NCI-H2196 (cell line): ENCODE results near the gene RASD2.
A peak's percentile ranks its signal among the peaks of the same experiment; 100 is the strongest.

Source experiments
- DNase-seq: peaks from one replicate; lab custom pipeline; 2025; ENCODE audit not compliant: unreplicated experiment; lab: John Stamatoyannopoulos, UW

The RASD2 gene

GRCh38 chr22:35539487-35539886 is 1.1 kb upstream of the RASD2 start:
- no peak for DNase-seq

DNA sequence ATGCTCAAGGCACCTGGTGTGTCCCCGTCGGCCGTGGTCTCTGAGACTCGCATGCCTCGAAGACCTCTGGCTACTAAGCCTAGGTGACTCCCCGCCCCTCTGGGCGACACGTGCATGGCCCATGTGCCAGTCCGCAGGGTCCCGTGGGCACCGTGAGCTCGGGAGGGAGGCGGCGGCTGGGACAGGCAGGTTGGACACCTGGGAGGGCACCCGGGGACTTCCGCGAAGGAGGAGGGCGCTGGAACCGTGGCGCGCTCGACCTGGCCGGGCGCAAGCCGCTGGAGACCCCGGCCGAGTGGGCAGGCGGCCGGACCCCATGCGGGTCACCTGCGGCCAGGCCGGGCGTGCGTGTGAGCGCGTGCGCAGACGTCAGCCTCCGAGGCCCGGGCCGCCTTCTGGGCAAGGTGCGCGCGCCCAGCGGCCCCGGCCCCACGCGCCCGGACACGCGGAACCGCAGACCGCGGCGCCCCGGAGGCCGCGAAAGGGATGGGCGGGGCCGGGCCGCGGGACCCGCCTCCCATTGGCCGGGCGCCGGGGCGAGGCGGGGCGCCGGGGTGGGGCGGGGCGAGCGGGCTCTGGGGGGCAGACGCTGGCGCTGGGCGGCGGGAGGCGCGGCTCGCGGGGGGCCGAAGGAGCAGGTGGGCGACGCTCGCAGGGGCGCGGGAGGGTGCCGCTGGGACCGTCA is 579 bp upstream of the RASD2 start:
- peak; percentile 25 for DNase-seq

GRCh38 chr22:35541254-35541748 is 670 bp downstream of the RASD2 start:
- no peak for DNase-seq

GRCh38 chr22:35542157-35542938 is 1.7 kb downstream of the RASD2 start:
- no peak for DNase-seq

GRCh38 chr22:35542939-35543516 is 2.4 kb downstream of the RASD2 start:
- DNase-seq, result no peak

GRCh38 chr22:35543702-35544101 is 3.1 kb downstream of the RASD2 start:
- DNase-seq, result no peak

GRCh38 chr22:35544189-35544588 is 3.6 kb downstream of the RASD2 start:
- DNase-seq, result no peak

DNA sequence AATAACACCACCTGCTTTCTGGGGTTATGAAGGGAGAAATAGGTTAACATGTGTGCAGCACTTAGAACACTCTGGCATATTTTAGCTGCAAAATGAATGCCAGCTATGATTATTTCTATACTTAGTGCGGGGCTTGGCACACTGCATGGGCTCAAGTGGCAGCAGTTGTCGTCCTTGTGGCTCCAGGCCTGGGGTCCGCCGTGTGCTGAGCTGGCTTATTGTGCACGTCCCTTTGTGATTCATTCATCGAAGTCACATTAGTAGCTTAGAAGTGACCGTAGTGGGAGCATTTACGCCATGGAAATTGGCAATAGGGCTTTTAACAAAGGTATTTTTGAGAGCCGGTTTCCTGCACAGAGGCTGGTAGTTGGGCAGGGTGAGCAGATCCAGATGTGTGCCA is 4.2 kb downstream of the RASD2 start:
- no peak for DNase-seq

DNA sequence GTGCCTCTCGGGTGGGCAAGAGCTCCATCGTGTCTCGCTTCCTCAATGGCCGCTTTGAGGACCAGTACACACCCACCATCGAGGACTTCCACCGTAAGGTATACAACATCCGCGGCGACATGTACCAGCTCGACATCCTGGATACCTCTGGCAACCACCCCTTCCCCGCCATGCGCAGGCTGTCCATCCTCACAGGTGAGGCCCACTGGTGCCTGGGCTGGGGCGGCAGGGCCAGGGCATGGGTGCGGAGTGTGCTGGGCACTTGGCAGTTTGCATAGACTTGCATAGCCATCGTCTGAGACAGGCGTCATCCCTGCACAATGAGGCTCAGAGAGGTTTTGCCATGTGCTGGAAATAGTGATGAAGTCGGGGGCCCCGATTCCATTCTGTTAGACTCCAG is 6.3 kb downstream of the RASD2 start:
- DNase-seq, result no peak

DNA sequence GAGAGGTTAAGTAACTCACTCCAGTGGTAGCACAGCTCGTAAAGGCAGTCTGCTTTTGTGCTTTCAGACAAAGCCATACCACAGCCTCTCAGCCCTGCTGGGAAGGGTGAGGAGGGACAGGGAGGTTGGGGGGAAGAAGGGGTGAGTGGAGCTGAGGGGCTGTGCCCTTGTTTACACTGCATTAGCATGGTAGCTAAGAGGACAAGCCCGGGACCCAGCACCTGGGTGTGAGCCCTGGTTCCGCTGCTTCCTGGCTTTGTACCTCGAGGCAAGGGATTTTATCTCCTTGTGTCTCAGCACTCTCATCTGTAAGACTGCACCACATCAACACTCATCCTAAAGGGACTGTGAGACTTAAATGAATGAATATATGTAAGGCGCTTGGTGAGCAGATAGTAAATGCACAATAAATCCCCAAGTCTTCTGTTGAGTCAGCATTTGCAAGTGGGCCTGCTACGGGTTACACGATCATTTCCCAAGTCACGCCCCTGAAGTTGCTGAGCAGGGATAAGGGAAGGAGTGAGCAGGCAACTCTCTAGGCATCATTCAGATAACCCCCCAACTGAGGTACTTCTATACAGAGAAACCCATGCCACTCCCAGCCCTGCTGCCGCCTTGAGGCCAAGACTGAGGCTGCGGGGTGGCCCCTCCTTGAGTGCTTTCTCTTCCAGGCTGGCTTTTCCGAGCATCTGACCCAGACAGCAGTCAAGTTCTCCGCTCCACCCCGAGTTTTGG is 7.5 kb downstream of the RASD2 start:
- no peak for DNase-seq

- no peak for DNase-seq
Observed at GRCh38 chr22:35548722-35549112, 8.1 kb downstream of the RASD2 start.

DNA sequence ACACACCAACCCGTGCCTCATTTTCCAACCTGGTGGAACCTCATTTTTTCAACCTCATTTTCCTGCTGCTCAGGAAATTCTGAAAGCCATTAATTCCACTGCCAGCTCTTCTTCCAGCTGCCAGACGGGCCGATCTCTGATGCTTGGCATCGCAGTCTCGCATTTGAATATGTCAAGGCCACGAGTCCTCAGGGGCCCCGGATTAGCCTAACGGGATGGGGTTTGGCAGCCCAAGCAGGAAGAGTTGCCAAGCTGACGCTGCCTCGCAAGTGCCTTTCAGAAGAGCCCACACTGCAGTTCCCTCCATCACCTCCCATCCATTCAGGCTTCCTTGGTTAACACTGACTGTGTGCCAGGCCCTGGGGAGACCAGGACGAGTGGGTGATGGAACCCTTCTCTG is 8.7 kb downstream of the RASD2 start:
- DNase-seq, result no peak

DNA sequence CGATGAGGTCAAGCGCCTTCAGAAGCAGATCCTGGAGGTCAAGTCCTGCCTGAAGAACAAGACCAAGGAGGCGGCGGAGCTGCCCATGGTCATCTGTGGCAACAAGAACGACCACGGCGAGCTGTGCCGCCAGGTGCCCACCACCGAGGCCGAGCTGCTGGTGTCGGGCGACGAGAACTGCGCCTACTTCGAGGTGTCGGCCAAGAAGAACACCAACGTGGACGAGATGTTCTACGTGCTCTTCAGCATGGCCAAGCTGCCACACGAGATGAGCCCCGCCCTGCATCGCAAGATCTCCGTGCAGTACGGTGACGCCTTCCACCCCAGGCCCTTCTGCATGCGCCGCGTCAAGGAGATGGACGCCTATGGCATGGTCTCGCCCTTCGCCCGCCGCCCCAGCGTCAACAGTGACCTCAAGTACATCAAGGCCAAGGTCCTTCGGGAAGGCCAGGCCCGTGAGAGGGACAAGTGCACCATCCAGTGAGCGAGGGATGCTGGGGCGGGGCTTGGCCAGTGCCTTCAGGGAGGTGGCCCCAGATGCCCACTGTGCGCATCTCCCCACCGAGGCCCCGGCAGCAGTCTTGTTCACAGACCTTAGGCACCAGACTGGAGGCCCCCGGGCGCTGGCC is 11.0 kb downstream of the RASD2 start:
- no peak for DNase-seq

- DNase-seq, result peak; percentile 19
Observed at GRCh38 chr22:35552196-35552842, 11.7 kb downstream of the RASD2 start.

- DNase-seq, result no peak
Observed at GRCh38 chr22:35552846-35553245, 12.2 kb downstream of the RASD2 start.

- no peak for DNase-seq
Observed at GRCh38 chr22:35553341-35553740, 12.7 kb downstream of the RASD2 start.

- DNase-seq, result no peak
Observed at GRCh38 chr22:35554297-35554845, 13.7 kb downstream of the RASD2 start.

GRCh38 chr22:35555483-35555890 is 14.9 kb downstream of the RASD2 start:
- no peak for DNase-seq

GRCh38 chr22:35555946-35556547 is 15.4 kb downstream of the RASD2 start:
- DNase-seq, result no peak

GRCh38 chr22:35556666-35557065 is 16.0 kb downstream of the RASD2 start:
- DNase-seq, result no peak
